DOHH2 (cell line): ENCODE data around the gene MMADHC.

Experiments used
- H3F3A ChIP-seq: fragments of 200-600 bp; sonication (generic), shearing (Covaris generic); 2 replicates; pipeline ENCODE4 v1.6.0; 2016; ENCODE audit warnings: antibody characterized with exemption, mild to moderate bottlenecking; ENCODE audit not compliant: control insufficient read depth, insufficient read depth
- H3K27ac ChIP-seq: fragments of 200-600 bp; sonication (generic); 2 replicates; pipeline ENCODE4 v1.5.1; 2014; ENCODE audit warnings: low read depth, mild to moderate bottlenecking, low read length, moderate library complexity
- H3K27me3 ChIP-seq: fragments of 200-600 bp; sonication (generic); 2 replicates; pipeline ENCODE4 v1.6.1; 2014; ENCODE audit warnings: mild to moderate bottlenecking, low read length, mixed read lengths; ENCODE audit not compliant: control insufficient read depth
- H3K36me3 ChIP-seq: fragments of 200-600 bp; sonication (generic); 2 replicates; pipeline ENCODE4 v1.6.1; 2014; ENCODE audit warnings: mild to moderate bottlenecking, low read length, moderate library complexity, mixed read lengths; ENCODE audit not compliant: control insufficient read depth
- H3K4me1 ChIP-seq: fragments of 200-600 bp; sonication (generic); 2 replicates; pipeline ENCODE4 v1.6.1; 2014; ENCODE audit warnings: mild to moderate bottlenecking, low read length, mixed read lengths; ENCODE audit not compliant: control insufficient read depth
- H3K4me2 ChIP-seq: fragments of 200-600 bp; sonication (generic); 2 replicates; pipeline ENCODE4 v1.6.0; 2014; ENCODE audit warnings: mild to moderate bottlenecking, low read length, moderate library complexity
- H3K4me3 ChIP-seq: fragments of 200-600 bp; sonication (generic); 2 replicates; pipeline ENCODE4 v1.5.1; 2014; ENCODE audit warnings: mild to moderate bottlenecking, low read length, mixed read lengths
- H3K79me2 ChIP-seq: fragments of 200-600 bp; sonication (generic); 2 replicates; pipeline ENCODE4 v1.6.1; 2014; ENCODE audit warnings: mild to moderate bottlenecking, low read length, mixed read lengths; ENCODE audit not compliant: control insufficient read depth
- H3K9me2 ChIP-seq: fragments of 200-600 bp; sonication (generic); replicated peaks from 2 replicates; pipeline ENCODE4 v1.6.1; 2014; ENCODE audit warnings: mild to moderate bottlenecking, low read length, mixed read lengths; ENCODE audit not compliant: control insufficient read depth
- H3K9me3 ChIP-seq: fragments of 200-600 bp; sonication (generic); 2 replicates; pipeline ENCODE4 v1.6.1; 2014; ENCODE audit warnings: antibody characterized with exemption, low read length, mixed read lengths; ENCODE audit not compliant: control insufficient read depth, insufficient read depth
- H4K20me1 ChIP-seq: fragments of 200-600 bp; sonication (generic); 2 replicates; pipeline ENCODE4 v1.6.0; 2014; ENCODE audit warnings: low read depth, mild to moderate bottlenecking, antibody characterized with exemption, low read length, moderate library complexity; ENCODE audit not compliant: control insufficient read depth, insufficient read depth
- EZH2phosphoT487 ChIP-seq: fragments of 200-600 bp; sonication (generic); IDR thresholded peaks from 2 replicates; pipeline ENCODE4 v1.6.1; 2017; ENCODE audit warnings: borderline replicate concordance, mild to moderate bottlenecking, antibody characterized with exemption, low read length, moderate library complexity, mixed read lengths
- TF ChIP-seq, protein P1 (sequence below): fragments of 200-600 bp; sonication (generic); IDR thresholded peaks from one replicate; pipeline ENCODE4 v1.5.1; 2014; ENCODE audit warnings: antibody characterized with exemption, mild to moderate bottlenecking, low read depth, low read length; ENCODE audit not compliant: poor library complexity, severe bottlenecking

The MMADHC gene

DNA sequence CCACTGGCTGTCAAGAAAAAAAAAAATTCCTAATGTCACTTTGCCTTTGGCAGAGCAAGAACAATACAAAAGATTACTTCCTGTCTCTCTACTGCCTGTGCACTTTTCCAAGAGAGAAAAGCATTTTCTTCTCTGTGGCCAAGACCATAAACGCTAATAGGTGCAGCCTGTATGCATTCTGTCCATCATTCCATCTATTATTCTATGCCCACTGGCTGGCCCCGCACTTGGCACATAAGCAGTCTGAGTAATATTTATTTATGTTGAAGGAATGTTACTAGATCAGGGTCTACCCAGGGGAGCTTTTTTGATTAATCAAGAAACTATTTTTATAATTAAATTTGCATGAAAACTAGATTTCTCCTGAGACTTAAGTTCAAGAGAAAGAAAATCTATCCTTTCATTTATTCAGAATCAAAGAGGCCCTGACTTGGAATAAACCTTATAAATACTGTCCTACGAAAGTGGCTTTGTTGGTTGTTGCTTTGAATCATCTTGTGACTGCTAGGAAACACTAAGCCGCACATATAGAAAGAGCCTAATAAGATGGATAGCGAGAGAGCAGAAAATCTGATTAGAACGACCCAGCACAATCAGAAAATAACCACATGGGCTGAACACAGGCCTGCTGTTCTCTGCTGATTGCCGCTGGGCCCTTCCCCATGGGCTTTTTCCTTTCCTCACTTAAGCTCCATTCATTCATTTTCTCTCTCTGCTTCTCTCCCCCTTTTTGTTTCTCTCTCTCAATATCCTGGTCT, 59.4 kb downstream of the MMADHC start:
- Histone ChIP-seq H4K20me1 (no peaks in the 10 kb centered on the region), H3K4me2 (no peak overlapping the region), H3K9me3 (no peaks in the 10 kb centered on the region), H3K36me3 (no peaks in the 10 kb centered on the region), H3K27ac (no peak overlapping the region), H3K79me2 (no peaks in the 10 kb centered on the region), H3K4me3 (no peak overlapping the region), H3F3A (no peaks in the 10 kb centered on the region), H3K4me1 (no peaks in the 10 kb centered on the region), H3K9me2 (no peaks in the 10 kb centered on the region), H3K27me3 (no peaks in the 10 kb centered on the region; the same call in 1 of the 2 replicates)
- TF ChIP-seq, protein P1, sequence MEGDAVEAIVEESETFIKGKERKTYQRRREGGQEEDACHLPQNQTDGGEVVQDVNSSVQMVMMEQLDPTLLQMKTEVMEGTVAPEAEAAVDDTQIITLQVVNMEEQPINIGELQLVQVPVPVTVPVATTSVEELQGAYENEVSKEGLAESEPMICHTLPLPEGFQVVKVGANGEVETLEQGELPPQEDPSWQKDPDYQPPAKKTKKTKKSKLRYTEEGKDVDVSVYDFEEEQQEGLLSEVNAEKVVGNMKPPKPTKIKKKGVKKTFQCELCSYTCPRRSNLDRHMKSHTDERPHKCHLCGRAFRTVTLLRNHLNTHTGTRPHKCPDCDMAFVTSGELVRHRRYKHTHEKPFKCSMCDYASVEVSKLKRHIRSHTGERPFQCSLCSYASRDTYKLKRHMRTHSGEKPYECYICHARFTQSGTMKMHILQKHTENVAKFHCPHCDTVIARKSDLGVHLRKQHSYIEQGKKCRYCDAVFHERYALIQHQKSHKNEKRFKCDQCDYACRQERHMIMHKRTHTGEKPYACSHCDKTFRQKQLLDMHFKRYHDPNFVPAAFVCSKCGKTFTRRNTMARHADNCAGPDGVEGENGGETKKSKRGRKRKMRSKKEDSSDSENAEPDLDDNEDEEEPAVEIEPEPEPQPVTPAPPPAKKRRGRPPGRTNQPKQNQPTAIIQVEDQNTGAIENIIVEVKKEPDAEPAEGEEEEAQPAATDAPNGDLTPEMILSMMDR, result no peak
- TF ChIP-seq EZH2phosphoT487, result no peak

DNA sequence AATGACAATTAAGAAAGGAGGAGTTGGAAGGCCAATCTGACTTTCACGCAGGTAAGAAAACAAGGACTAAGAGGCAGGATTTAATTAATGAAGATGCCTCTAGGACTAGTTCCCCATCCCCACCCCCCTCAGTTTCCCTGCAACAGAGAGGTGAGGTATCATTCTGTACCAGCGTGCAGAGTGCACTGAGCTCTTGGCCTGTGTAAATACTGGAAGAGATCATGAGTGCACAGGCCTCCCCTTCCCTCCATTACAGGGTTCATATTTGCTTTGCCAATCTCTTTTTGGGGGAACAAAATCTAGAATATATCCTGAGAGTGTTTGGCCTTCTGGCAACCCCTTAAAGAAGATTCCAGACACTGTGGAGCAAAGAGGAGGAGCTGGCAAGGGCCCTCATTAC, 60.9 kb downstream of the MMADHC start:
- no peaks in the 10 kb centered on the region for H3K9me2 ChIP-seq
- no peaks in the 10 kb centered on the region for H3K4me1 ChIP-seq
- no peak overlapping the region for H3K4me3 ChIP-seq
- H3K4me2 ChIP-seq, result no peak overlapping the region
- no peaks in the 10 kb centered on the region; the same call in 1 of the 2 replicates for H3K27me3 ChIP-seq
- TF ChIP-seq, protein P1, result no peak
- no peak for TF ChIP-seq EZH2phosphoT487
- no peaks in the 10 kb centered on the region for H3K36me3 ChIP-seq
- no peaks in the 10 kb centered on the region for H4K20me1 ChIP-seq
- no peaks in the 10 kb centered on the region for H3K9me3 ChIP-seq
- H3K79me2 ChIP-seq, result no peaks in the 10 kb centered on the region
- no peaks in the 10 kb centered on the region for H3F3A ChIP-seq
- no peak overlapping the region for H3K27ac ChIP-seq

DNA sequence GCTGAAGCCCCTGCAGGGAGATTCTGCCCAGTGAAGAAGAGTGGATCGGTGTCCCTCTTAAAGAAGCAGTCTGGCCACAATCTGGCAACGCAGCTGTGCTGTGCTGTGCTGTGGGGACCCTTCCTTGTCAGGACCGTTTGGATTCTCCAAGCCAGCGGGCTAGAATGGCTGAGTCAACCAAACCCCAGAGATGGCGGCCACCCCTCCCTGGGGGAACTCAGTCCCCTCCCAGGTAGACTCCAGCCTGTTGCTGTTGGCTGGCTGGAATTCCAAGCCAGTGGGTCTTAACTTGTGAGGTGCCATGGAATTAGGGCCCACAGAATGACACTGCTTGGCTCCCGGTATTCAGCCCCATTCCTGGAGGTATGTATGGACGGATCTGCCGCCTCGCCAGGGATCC, 62.3 kb downstream of the MMADHC start:
- Histone ChIP-seq H3K9me2 (no peaks in the 10 kb centered on the region), H3K27ac (no peak overlapping the region), H3K9me3 (no peaks in the 10 kb centered on the region), H3K27me3 (no peaks in the 10 kb centered on the region; the same call in 1 of the 2 replicates), H3K4me3 (no peak overlapping the region), H3K79me2 (no peaks in the 10 kb centered on the region), H3K36me3 (no peaks in the 10 kb centered on the region), H4K20me1 (no peaks in the 10 kb centered on the region), H3K4me1 (no peaks in the 10 kb centered on the region), H3K4me2 (no peak overlapping the region), H3F3A (no peaks in the 10 kb centered on the region)
- no peak for TF ChIP-seq EZH2phosphoT487
- TF ChIP-seq, protein P1, result no peak
